DND-41 (cell line): ENCODE results near the gene RAD51B.

Experiments used
- ATAC-seq: fragments of 200-7000 bp; cut with Tn5 transposase; 3 replicates; pipeline ENCODE4 v1.9.1; 2021; ENCODE audit warnings: low read depth; ENCODE audit not compliant: insufficient read depth
- DNase-seq: peaks from one replicate; pipeline ENCODE4 v3.0.0-alpha.2; 2020
- H2AFZ ChIP-seq: 2 replicates; pipeline ENCODE4 v1.6.0; 2012; ENCODE audit warnings: low read depth, low read length
- H3K27ac ChIP-seq: 2 replicates; pipeline ENCODE4 v1.5.1; 2012; ENCODE audit warnings: low read length, inconsistent platforms
- H3K27me3 ChIP-seq: fragments of 200-600 bp; sonication (generic); 2 replicates; pipeline ENCODE4 v1.6.0; 2012; ENCODE audit warnings: low read length, mild to moderate bottlenecking, inconsistent platforms; ENCODE audit not compliant: insufficient read depth, poor library complexity
- H3K36me3 ChIP-seq: 2 replicates; pipeline ENCODE4 v1.5.1; 2012; ENCODE audit warnings: low read length, inconsistent platforms; ENCODE audit not compliant: insufficient read depth
- H3K4me1 ChIP-seq: 2 replicates; pipeline ENCODE4 v1.5.1; 2012; ENCODE audit warnings: mild to moderate bottlenecking, low read length; ENCODE audit not compliant: insufficient read depth
- H3K4me2 ChIP-seq: 2 replicates; pipeline ENCODE4 v1.6.0; 2012; ENCODE audit warnings: mild to moderate bottlenecking, moderate library complexity, low read length, inconsistent platforms; ENCODE audit not compliant: insufficient read depth
- H3K4me3 ChIP-seq, 2 experiments: fragments of 200-600 bp in 1 of 2; shearing (Covaris generic) in 1 of 2; 2 replicates each; pipeline ENCODE4 v1.5.1; 2012 to 2016; ENCODE audit warnings: inconsistent platforms in 2 of 2, low read length in 2 of 2, mild to moderate bottlenecking in 2 of 2, low read depth in 1 of 2, moderate library complexity in 1 of 2
- H3K79me2 ChIP-seq: 2 replicates; pipeline ENCODE4 v1.6.0; 2012; ENCODE audit warnings: low read length, inconsistent platforms; ENCODE audit not compliant: insufficient read depth
- H3K9ac ChIP-seq: 2 replicates; pipeline ENCODE4 v1.6.0; 2012; ENCODE audit warnings: low read depth, mild to moderate bottlenecking, inconsistent platforms, low read length, moderate library complexity
- H3K9me3 ChIP-seq: 2 replicates; pipeline ENCODE4 v1.5.1; 2012; ENCODE audit warnings: low read length, moderate library complexity, mild to moderate bottlenecking, inconsistent platforms; ENCODE audit not compliant: insufficient read depth, severe bottlenecking
- H4K20me1 ChIP-seq: 2 replicates; pipeline ENCODE4 v1.6.0; 2012; ENCODE audit warnings: low read length; ENCODE audit not compliant: insufficient read depth
- CTCF ChIP-seq: IDR thresholded peaks from 2 replicates; pipeline ENCODE4 v1.5.1; 2012; ENCODE audit warnings: borderline replicate concordance, low read length, moderate library complexity, mild to moderate bottlenecking; ENCODE audit not compliant: poor library complexity, severe bottlenecking; ENCODE audit errors: extremely low read depth
- EZH2 ChIP-seq: IDR thresholded peaks from 3 replicates; pipeline ENCODE4 v1.6.1; 2012; ENCODE audit warnings: borderline replicate concordance, low read depth, mild to moderate bottlenecking, moderate library complexity, low read length, inconsistent platforms; ENCODE audit not compliant: severe bottlenecking

The RAD51B gene

DNA sequence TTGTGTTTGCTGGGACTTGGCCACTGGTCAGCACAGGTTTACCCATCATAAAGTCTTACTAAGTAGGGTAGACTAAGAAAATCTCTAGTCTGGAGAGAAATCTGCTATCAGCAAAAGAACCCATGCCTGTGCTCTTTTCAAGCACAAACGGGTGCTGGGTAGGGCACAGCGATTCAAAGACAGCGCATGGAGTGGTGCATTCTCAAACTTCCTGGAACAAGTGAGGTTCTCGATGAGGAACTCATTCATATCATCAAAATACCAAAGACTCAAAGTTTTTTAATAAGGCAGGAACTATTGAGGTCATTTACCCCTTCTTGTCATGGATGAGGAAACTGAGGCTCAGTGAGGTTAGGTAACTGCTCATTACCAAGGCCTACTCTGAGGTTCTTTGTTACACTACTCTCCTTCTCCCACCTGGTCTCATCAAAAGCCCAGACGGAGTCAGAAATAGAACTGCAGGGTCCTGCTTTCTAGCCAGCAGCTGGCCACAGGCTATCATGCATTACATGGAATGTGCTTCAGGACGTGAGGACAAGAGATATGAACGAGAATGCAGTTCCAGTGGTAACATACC lies 583.0 kb downstream of the RAD51B start:
- Histone ChIP-seq H3K27ac (no peak overlapping the region), H3K9ac (no peak overlapping the region), H3K9me3 (no peaks in the 10 kb centered on the region), H3K79me2 (no peaks in the 10 kb centered on the region), H3K4me3 (no peak overlapping the region), H3K27me3 (no peaks in the 10 kb centered on the region), H2AFZ (no peak overlapping the region), H3K4me1 (peaks cover 9% of the 10 kb centered on the region; the same call in 1 of the 2 replicates), H3K4me2 (no peak overlapping the region), H4K20me1 (no peaks in the 10 kb centered on the region), H3K36me3 (no peaks in the 10 kb centered on the region)
- no peak for TF ChIP-seq EZH2
- no peak for TF ChIP-seq CTCF
- DNase-seq (no peak), ATAC-seq (no peak)

GRCh38 chr14:68403191-68404145 lies 583.9 kb downstream of the RAD51B start:
- Histone ChIP-seq H3K27me3 (no peaks in the 10 kb centered on the region), H4K20me1 (no peaks in the 10 kb centered on the region), H3K4me3 (no peak overlapping the region), H3K4me2 (no peak overlapping the region), H3K79me2 (no peaks in the 10 kb centered on the region), H3K36me3 (no peaks in the 10 kb centered on the region), H2AFZ (no peak overlapping the region), H3K9ac (no peak overlapping the region), H3K9me3 (no peaks in the 10 kb centered on the region), H3K4me1 (peaks cover 9% of the 10 kb centered on the region; the same call in 1 of the 2 replicates), H3K27ac (no peak overlapping the region)
- DNase-seq (no peak), ATAC-seq (no peak)
- TF ChIP-seq CTCF (no peak), EZH2 (no peak)

GRCh38 chr14:68404146-68404527 lies 584.6 kb downstream of the RAD51B start:
- H3K36me3 ChIP-seq: no peaks in the 10 kb centered on the region
- no peaks in the 10 kb centered on the region for H4K20me1 ChIP-seq
- TF ChIP-seq CTCF (no peak), EZH2 (no peak)
- no peaks in the 10 kb centered on the region for H3K27me3 ChIP-seq
- no peak overlapping the region for H3K4me2 ChIP-seq
- H3K9me3 ChIP-seq: no peaks in the 10 kb centered on the region
- H3K27ac ChIP-seq: no peak overlapping the region
- ATAC-seq: no peak
- no peak overlapping the region for H2AFZ ChIP-seq
- DNase-seq: no peak
- H3K4me1 ChIP-seq: peaks cover 9% of the 10 kb centered on the region; the same call in 1 of the 2 replicates
- H3K4me3 ChIP-seq: no peak overlapping the region
- no peaks in the 10 kb centered on the region for H3K79me2 ChIP-seq
- H3K9ac ChIP-seq: no peak overlapping the region
